ACC112 (cell line): ENCODE data around the gene LRRC8B.

Source experiments
- H2AFZ ChIP-seq: fragments of 200-600 bp; sonication (generic); one replicate; pipeline ENCODE4 v1.6.0; 2017; ENCODE audit warnings: antibody characterized with exemption, low read length; ENCODE audit not compliant: unreplicated experiment
- H3K27ac ChIP-seq: fragments of 200-600 bp; sonication (generic); 2 replicates; pipeline ENCODE4 v1.5.1; 2014; ENCODE audit warnings: low read depth, mild to moderate bottlenecking, antibody characterized with exemption, low read length, moderate library complexity
- H3K27me3 ChIP-seq: fragments of 200-600 bp; sonication (generic); 2 replicates; pipeline ENCODE4 v1.6.1; 2014; ENCODE audit warnings: mild to moderate bottlenecking, antibody characterized with exemption, low read length, moderate library complexity, mixed read lengths; ENCODE audit not compliant: insufficient read depth
- H3K36me3 ChIP-seq: fragments of 200-600 bp; sonication (generic); 2 replicates; pipeline ENCODE4 v1.6.1; 2016; ENCODE audit warnings: mild to moderate bottlenecking, antibody characterized with exemption, low read length, moderate library complexity, mixed read lengths; ENCODE audit not compliant: insufficient read depth
- H3K4me1 ChIP-seq: fragments of 200-600 bp; sonication (generic); one replicate; pipeline ENCODE4 v1.6.1; 2016; ENCODE audit warnings: low read length, mixed read lengths; ENCODE audit not compliant: insufficient read depth, unreplicated experiment, control insufficient read depth
- H3K4me3 ChIP-seq: fragments of 200-600 bp; sonication (generic); 2 replicates; pipeline ENCODE4 v1.5.1; 2014; ENCODE audit warnings: mild to moderate bottlenecking, low read depth, low read length
- H3K79me2 ChIP-seq: fragments of 200-600 bp; sonication (generic); one replicate; pipeline ENCODE4 v1.6.0; 2016; ENCODE audit warnings: low read length; ENCODE audit not compliant: control insufficient read depth, unreplicated experiment, insufficient read depth

Gene LRRC8B

DNA sequence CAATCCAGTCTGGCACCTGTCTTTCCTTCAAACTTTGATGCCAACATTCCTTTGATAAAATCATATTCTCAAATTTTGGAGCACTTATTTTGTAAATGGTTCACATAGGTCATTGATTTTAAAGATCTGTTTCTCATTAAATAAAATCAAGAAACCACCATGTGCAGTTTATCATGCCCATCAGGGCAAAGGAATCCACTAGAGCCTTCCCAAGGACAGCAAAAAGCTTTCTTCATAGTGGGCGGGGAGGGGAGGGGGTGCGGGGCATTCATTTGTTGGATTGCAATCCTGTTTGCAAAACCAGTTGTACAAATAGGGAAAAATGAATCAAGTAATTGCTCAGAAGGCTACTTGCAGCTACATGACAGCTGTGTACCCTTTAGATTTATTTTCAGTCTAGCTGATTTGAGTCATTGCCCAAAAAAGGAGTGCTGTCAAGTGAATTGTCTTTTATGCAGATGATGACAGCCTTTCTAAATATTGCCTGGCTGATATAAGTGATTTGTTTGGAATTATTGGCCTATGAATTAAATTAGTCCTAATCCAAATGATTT, 23.0 kb downstream of the LRRC8B start:
- Histone ChIP-seq H3K4me1 (peaks cover 45% of the 10 kb centered on the region), H3K36me3 (no peaks in the 10 kb centered on the region), H2AFZ (no peak overlapping the region), H3K27me3 (no peaks in the 10 kb centered on the region), H3K4me3 (no peak overlapping the region), H3K27ac (peak overlapping the region; percentile 54), H3K79me2 (no peaks in the 10 kb centered on the region)

GRCh38 chr1:89548122-89548857, 23.7 kb downstream of the LRRC8B start:
- H3K4me1 ChIP-seq = peaks cover 47% of the 10 kb centered on the region
- H3K36me3 ChIP-seq = no peaks in the 10 kb centered on the region
- H3K4me3 ChIP-seq = no peak overlapping the region
- no peak overlapping the region for H2AFZ ChIP-seq
- H3K79me2 ChIP-seq = no peaks in the 10 kb centered on the region
- no peak overlapping the region; the same call in 1 of the 2 replicates for H3K27ac ChIP-seq
- no peaks in the 10 kb centered on the region for H3K27me3 ChIP-seq

- Histone ChIP-seq H3K36me3 (no peaks in the 10 kb centered on the region), H3K4me1 (peaks cover 37% of the 10 kb centered on the region), H3K79me2 (no peaks in the 10 kb centered on the region), H3K27me3 (no peaks in the 10 kb centered on the region), H2AFZ (no peak overlapping the region), H3K27ac (no peak overlapping the region), H3K4me3 (no peak overlapping the region)
These were observed 26.4 kb downstream of the LRRC8B start for GRCh38 chr1:89550995-89551394.

DNA sequence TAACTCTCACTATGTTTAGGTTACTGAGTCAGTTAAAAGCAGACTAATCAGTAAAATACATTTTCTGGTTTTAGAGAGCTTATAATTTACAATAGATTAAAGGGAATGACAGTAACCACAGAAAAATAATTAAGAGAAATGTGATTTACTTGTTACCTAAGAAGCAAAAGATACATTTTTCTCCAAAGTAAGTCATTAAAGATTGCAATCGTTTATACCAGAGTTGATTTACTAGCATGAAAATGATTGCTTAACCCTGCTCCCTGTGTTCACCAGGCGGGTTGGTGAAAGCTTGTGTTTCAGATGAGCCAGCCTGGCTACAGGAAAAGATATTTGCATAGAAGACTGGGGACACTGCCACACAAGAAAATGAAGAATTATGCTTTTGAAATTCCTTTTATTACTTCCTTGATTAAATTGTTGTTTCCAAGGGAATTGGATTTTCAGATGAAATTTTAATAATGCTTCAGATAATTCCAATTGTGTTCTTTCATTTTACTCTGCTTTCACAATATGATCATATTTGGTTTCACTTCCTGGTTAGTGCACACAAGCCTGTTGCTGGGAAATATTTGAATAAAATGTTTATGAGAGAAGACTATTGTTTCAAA, 27.9 kb downstream of the LRRC8B start:
- peak overlapping the region; percentile 83 for H2AFZ ChIP-seq
- H3K27ac ChIP-seq = peak overlapping the region; percentile 29
- peak overlapping the region; percentile 50 for H3K4me3 ChIP-seq

GRCh38 chr1:89553157-89553556, 28.5 kb downstream of the LRRC8B start:
- Histone ChIP-seq H3K79me2 (no peaks in the 10 kb centered on the region), H3K4me3 (no peak overlapping the region; the same call in 1 of the 2 replicates), H3K4me1 (peaks cover 16% of the 10 kb centered on the region), H3K36me3 (no peaks in the 10 kb centered on the region), H3K27me3 (no peaks in the 10 kb centered on the region), H3K27ac (no peak overlapping the region), H2AFZ (peak overlapping the region; percentile 83)

More for the DNA sequence above, 27.9 kb downstream of the LRRC8B start:
- H3K36me3 ChIP-seq = no peaks in the 10 kb centered on the region
- no peaks in the 10 kb centered on the region for H3K79me2 ChIP-seq
- peaks cover 21% of the 10 kb centered on the region for H3K4me1 ChIP-seq
- no peaks in the 10 kb centered on the region for H3K27me3 ChIP-seq

GRCh38 chr1:89555550-89555949, 30.9 kb downstream of the LRRC8B start:
- H3K27me3 ChIP-seq = no peaks in the 10 kb centered on the region
- H3K27ac ChIP-seq = no peak overlapping the region
- H3K4me3 ChIP-seq = no peak overlapping the region
- H3K36me3 ChIP-seq = no peaks in the 10 kb centered on the region
- H3K79me2 ChIP-seq = no peaks in the 10 kb centered on the region
- H2AFZ ChIP-seq = no peak overlapping the region
- peaks cover 8% of the 10 kb centered on the region for H3K4me1 ChIP-seq

DNA sequence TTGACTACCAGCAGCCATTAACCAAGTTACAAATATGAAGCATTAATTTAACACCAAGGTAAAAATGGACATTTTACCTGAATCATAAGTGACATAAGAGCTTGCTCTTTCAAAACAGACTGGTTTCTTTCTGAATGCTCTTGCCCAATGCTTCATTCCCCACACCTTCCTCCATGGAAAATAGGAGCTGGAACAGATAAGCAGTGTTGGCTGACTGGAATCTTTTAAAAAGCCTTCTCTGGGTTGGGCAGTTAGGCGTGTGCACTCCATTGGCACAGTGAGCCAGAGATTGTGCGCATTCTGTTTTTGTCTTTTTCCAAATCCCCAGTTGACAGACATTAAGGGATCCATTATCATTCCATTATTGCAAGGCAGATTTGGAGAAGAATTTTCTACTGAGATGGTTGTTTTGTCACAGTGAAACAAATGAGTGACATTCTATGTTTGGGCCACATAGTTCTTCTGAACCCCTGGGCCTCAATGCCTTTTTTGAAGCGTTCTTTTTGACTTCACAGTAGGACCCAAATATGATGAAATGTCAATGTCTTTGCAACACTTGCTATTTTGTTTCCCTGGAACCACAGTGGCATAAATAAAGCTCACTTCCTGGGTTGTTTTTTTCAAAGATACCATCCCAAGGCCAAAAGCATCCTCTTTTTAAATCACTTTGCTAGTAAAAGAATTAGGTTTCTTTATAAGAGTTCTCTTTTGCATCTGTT, 32.3 kb downstream of the LRRC8B start:
- peaks cover 8% of the 10 kb centered on the region for H3K4me1 ChIP-seq
- no peaks in the 10 kb centered on the region for H3K36me3 ChIP-seq
- H3K4me3 ChIP-seq = no peak overlapping the region
- H3K27me3 ChIP-seq = no peaks in the 10 kb centered on the region
- H3K79me2 ChIP-seq = no peaks in the 10 kb centered on the region
- H2AFZ ChIP-seq = no peak overlapping the region
- H3K27ac ChIP-seq = no peak overlapping the region

DNA sequence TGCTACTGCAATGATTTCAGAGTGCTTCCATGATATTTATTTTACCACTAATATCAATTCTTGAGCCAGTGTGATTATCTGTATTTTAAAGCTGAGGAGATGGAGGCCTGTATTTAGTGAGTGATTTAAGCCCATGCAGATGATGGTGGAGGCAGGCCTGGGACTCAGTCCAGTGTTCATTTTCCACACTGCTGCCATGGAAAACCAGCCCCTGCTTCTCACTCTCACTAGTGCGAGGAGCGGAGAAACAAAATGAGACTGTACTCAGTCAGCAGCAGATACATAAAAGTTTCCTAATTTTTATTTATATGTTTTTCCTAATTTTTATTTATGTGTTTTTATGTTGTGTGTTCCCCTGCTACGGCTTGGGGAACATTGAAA, 32.8 kb downstream of the LRRC8B start:
- no peaks in the 10 kb centered on the region for H3K27me3 ChIP-seq
- no peak overlapping the region for H2AFZ ChIP-seq
- H3K27ac ChIP-seq = no peak overlapping the region
- peaks cover 4% of the 10 kb centered on the region for H3K4me1 ChIP-seq
- no peaks in the 10 kb centered on the region for H3K79me2 ChIP-seq
- H3K4me3 ChIP-seq = no peak overlapping the region
- no peaks in the 10 kb centered on the region for H3K36me3 ChIP-seq

GRCh38 chr1:89557956-89558355, 33.3 kb downstream of the LRRC8B start:
- no peak overlapping the region for H2AFZ ChIP-seq
- no peak overlapping the region for H3K4me3 ChIP-seq
- H3K36me3 ChIP-seq = no peaks in the 10 kb centered on the region
- no peak overlapping the region for H3K27ac ChIP-seq
- no peaks in the 10 kb centered on the region for H3K27me3 ChIP-seq
- no peaks in the 10 kb centered on the region for H3K4me1 ChIP-seq
- H3K79me2 ChIP-seq = no peaks in the 10 kb centered on the region

DNA sequence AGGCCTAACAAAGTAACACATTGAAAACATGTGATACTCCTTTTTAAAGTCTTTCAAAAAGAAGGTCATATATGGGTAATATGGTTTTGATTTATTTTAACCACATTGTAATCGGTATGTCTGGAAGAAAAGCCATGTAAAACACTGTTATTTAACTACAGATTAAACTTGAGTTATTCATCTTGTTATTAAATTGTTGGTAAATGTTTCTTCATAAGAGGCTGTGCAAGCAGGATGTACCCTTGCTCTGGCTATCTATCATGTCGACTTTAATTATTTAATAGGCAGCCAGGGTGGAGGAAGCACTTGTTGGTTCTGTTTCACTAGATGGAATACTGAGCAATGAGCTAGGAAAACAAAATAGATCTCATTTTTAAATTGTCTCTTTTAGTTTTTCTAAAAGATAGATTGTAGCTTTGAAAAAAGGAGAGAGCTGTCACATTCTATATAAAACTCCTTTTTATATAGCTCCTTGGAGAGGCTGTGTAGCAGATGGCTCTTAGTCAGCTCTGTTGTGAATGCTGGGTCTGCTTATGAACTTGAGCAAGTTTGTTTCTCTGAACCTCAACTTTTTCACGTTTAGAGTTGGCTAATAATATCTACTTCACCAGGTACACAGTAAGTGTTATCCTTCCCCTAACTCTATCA, 39.5 kb downstream of the LRRC8B start:
- Histone ChIP-seq H3K36me3 (no peaks in the 10 kb centered on the region), H3K79me2 (no peaks in the 10 kb centered on the region), H3K27ac (no peak overlapping the region), H3K27me3 (no peaks in the 10 kb centered on the region), H3K4me3 (no peak overlapping the region), H2AFZ (peak overlapping the region; percentile 31), H3K4me1 (peaks cover 4% of the 10 kb centered on the region)
